HG03139 (cell line): ENCODE results near the gene RALGAPA1.
"Not testable (repeated sequence)": the region's sequence is repeated elsewhere in the genome, so short reads cannot be mapped to it uniquely, and the experiment has no call there.

Source experiments
- ATAC-seq: cut with Tn5 transposase; IDR thresholded peaks from one replicate; pipeline ENCODE4 v1.9.1; 2021; ENCODE audit not compliant: unreplicated experiment

Gene RALGAPA1

GRCh38 chr14:35808638-35809563, at the start of gene RALGAPA1:
TSS of gene RALGAPA1 (minus strand) at chr14:35809295. CDS start at chr14:35808835, 460 bp downstream.
- peak; percentile 99 for ATAC-seq

- ATAC-seq = no peak
Measured at GRCh38 chr14:35858521-35859209, 49.6 kb upstream of the RALGAPA1 start.

- peak; percentile 96 for ATAC-seq
Measured at GRCh38 chr14:35855876-35856481, 46.9 kb upstream of the RALGAPA1 start.

- no peak for ATAC-seq
Measured at GRCh38 chr14:35854696-35855270, 45.7 kb upstream of the RALGAPA1 start.

GRCh38 chr14:35853225-35853624, 44.1 kb upstream of the RALGAPA1 start:
- no peak for ATAC-seq

- no peak for ATAC-seq
Measured at GRCh38 chr14:35851823-35852222, 42.7 kb upstream of the RALGAPA1 start.

- no peak for ATAC-seq
Measured at GRCh38 chr14:35849122-35849521, 40.0 kb upstream of the RALGAPA1 start.

- no peak for ATAC-seq
Measured at GRCh38 chr14:35847636-35848035, 38.5 kb upstream of the RALGAPA1 start.

GRCh38 chr14:35844494-35844893, 35.4 kb upstream of the RALGAPA1 start:
- ATAC-seq = no peak

GRCh38 chr14:35842245-35842644, 33.1 kb upstream of the RALGAPA1 start:
- ATAC-seq = not testable (repeated sequence)

GRCh38 chr14:35841704-35842103, 32.6 kb upstream of the RALGAPA1 start:
- not testable (repeated sequence) for ATAC-seq

- no peak for ATAC-seq
Measured at GRCh38 chr14:35835208-35835982, 26.3 kb upstream of the RALGAPA1 start.

- ATAC-seq = no peak
Measured at GRCh38 chr14:35829449-35829848, 20.4 kb upstream of the RALGAPA1 start.

- no peak for ATAC-seq
Measured at GRCh38 chr14:35827678-35828472, 18.8 kb upstream of the RALGAPA1 start.

- no peak for ATAC-seq
Measured at GRCh38 chr14:35826952-35827416, 17.9 kb upstream of the RALGAPA1 start.

GRCh38 chr14:35826218-35826951, 17.3 kb upstream of the RALGAPA1 start, which contains the start of gene BRMS1L:
TSS of gene BRMS1L (plus strand) at chr14:35826338. CDS start at chr14:35826517, 179 bp downstream.
- peak; percentile 97 for ATAC-seq

GRCh38 chr14:35825968-35826217, 16.8 kb upstream of the RALGAPA1 start:
- no peak for ATAC-seq

- ATAC-seq = not testable (repeated sequence)
Measured at GRCh38 chr14:35824446-35825165, 15.5 kb upstream of the RALGAPA1 start.
